Mucosa of stomach (tissue), 1 donor: Measurements from ENCODE around the gene CTDNEP1.

Experiments
- H3K27me3 ChIP-seq: one replicate; pipeline ENCODE4 v1.7.0; 2013; ENCODE audit warnings: mild to moderate bottlenecking, low read length; ENCODE audit not compliant: control insufficient read depth, insufficient read depth
- H3K36me3 ChIP-seq: one replicate; pipeline ENCODE4 v1.7.0; 2013; ENCODE audit warnings: low read length; ENCODE audit not compliant: control insufficient read depth, insufficient read depth
- H3K4me1 ChIP-seq: one replicate; pipeline ENCODE4 v1.7.0; 2013; ENCODE audit warnings: mild to moderate bottlenecking, low read length; ENCODE audit not compliant: control insufficient read depth, insufficient read depth
- H3K4me3 ChIP-seq: one replicate; pipeline ENCODE4 v1.7.0; 2013; ENCODE audit warnings: low read length
- H3K9ac ChIP-seq: one replicate; pipeline ENCODE4 v1.7.0; 2013; ENCODE audit warnings: mild to moderate bottlenecking, low read length, moderate library complexity
- H3K9me3 ChIP-seq: one replicate; pipeline ENCODE4 v1.7.0; 2013; ENCODE audit warnings: mild to moderate bottlenecking, low read length, moderate library complexity; ENCODE audit not compliant: control insufficient read depth
- donor health status: Pancreatic carcinoma.

The CTDNEP1 gene

DNA sequence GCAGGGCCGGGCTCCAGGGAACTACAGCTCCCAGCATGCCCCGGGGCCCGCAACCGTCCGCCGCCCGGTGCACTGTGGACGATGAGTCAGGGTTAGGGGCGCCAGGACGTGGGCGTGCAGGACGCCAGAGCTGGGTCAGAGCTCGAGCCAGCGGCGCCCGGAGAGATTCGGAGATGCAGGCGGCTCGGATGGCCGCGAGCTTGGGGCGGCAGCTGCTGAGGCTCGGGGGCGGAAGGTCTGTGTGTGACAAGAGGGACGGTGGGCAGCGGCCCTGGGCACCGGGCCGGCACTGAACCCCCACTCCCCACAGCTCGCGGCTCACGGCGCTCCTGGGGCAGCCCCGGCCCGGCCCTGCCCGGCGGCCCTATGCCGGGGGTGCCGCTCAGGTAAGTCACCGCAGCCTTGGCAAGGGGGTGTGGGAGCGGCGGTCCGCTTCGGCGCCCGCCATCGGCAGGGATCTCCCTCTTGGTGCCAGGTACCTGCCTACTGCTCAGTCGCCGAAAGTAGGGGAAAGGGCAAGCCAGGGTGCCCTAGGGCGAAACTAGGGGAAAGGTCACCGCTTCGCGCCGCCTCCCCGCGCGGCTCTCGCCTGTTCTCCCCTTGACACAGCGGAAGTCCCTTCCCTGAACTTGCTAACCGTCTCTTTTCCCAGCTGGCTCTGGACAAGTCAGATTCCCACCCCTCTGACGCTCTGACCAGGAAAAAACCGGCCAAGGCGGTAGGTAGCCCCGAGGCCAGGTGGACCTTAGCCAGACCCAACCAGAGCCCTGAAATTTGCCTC lies 31.5 kb downstream of the CTDNEP1 start, which contains the start of the genes ACADVL and DLG4:
Gene ACADVL, plus strand, starts transcription at position 127 of the 781 bp plus-strand sequence. Its CDS starts 47 bp downstream, at position 174.
Gene DLG4, minus strand, starts transcription at position 25 of the 781 bp plus-strand sequence.
- peak within 1 kb of the TSS; percentile 87 for H3K9ac ChIP-seq
- H3K9me3 ChIP-seq, result no peaks in the 10 kb centered on the region
- H3K27me3 ChIP-seq, result no peaks in the 10 kb centered on the region
- H3K4me3 ChIP-seq, result peak within 1 kb of the TSS; percentile 64
- H3K36me3 ChIP-seq, result peaks cover 24% of the 10 kb centered on the region
- H3K4me1 ChIP-seq, result peaks cover 33% of the 10 kb centered on the region

DNA sequence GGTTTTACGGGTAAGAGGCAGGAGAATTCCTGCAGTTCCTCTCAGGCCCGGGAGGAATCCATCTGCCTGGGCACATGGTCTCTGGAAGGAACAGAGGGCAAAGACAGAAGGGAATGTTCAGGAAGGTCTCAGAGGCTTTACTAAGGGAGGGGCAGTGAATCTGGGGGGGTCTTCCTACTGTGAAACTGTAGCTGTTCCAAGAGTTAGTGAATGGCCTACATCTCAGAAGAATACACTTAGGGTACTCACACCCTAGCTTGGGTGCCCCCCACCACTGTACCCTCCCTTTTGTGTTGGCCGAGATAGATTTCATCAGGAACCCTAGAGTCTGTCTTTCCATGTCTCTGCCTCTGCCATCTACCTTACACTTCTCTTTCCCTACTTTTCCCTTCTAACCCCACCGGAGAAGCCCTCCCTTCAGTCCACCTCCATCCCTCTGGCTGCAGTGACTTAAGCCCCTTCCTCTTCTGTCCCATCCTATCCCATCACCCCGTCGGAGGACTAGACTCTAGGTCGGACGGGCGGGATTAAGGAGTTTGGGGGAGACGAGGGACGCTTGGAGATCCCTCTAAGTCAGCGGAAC lies 32.2 kb downstream of the CTDNEP1 start:
- Histone ChIP-seq H3K4me1 (peaks cover 39% of the 10 kb centered on the region), H3K9me3 (no peaks in the 10 kb centered on the region), H3K9ac (peak overlapping the region; percentile 87), H3K4me3 (peak overlapping the region; percentile 64), H3K36me3 (peaks cover 23% of the 10 kb centered on the region), H3K27me3 (no peaks in the 10 kb centered on the region)

DNA sequence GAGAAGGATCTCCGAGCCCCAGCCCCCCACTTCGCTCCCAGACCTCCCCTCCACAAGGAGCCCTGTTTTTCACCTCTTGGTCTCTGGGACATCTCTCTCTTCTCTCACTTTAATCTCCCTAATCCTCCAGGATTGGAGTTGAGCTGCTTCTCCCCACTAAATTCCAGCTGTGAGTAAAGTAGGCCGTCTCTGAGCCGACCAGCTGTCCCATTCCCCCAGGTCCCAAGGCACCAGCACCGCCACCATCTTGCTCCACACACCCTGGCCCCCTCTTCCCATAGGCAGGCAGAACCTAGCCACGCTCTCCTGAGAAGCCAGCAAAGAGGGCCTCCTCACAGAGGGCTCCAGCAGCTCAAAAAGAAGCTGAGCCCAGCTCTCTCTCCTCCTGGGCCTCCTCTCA lies 32.8 kb downstream of the CTDNEP1 start:
- Histone ChIP-seq H3K36me3 (peaks cover 19% of the 10 kb centered on the region), H3K4me3 (no peak overlapping the region), H3K9me3 (no peaks in the 10 kb centered on the region), H3K4me1 (peaks cover 43% of the 10 kb centered on the region), H3K27me3 (no peaks in the 10 kb centered on the region), H3K9ac (no peak overlapping the region)

DNA sequence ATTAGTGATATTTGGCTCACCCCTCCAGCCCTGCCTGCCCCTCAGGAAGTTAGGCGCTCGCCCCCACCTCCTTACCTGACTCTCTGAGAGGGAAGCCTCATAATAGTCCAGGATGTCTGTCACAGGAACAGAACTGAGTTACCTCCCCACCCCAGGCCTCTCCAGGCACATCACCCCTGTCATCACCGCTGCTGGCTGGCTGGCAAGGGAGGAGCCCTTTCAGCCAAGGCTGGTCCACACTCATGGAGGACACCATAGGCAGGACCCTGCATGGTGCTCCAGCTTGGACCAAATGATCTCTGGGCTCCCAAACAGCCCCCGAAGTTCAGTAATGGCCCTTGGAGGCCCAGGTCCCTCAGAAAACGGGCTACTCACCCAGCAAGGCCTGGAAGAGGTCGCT lies 33.4 kb downstream of the CTDNEP1 start:
- no peak overlapping the region for H3K4me3 ChIP-seq
- H3K36me3 ChIP-seq, result peaks cover 15% of the 10 kb centered on the region
- H3K4me1 ChIP-seq, result peaks cover 46% of the 10 kb centered on the region
- peak overlapping the region; percentile 58 for H3K9ac ChIP-seq
- no peaks in the 10 kb centered on the region for H3K9me3 ChIP-seq
- H3K27me3 ChIP-seq, result no peaks in the 10 kb centered on the region

DNA sequence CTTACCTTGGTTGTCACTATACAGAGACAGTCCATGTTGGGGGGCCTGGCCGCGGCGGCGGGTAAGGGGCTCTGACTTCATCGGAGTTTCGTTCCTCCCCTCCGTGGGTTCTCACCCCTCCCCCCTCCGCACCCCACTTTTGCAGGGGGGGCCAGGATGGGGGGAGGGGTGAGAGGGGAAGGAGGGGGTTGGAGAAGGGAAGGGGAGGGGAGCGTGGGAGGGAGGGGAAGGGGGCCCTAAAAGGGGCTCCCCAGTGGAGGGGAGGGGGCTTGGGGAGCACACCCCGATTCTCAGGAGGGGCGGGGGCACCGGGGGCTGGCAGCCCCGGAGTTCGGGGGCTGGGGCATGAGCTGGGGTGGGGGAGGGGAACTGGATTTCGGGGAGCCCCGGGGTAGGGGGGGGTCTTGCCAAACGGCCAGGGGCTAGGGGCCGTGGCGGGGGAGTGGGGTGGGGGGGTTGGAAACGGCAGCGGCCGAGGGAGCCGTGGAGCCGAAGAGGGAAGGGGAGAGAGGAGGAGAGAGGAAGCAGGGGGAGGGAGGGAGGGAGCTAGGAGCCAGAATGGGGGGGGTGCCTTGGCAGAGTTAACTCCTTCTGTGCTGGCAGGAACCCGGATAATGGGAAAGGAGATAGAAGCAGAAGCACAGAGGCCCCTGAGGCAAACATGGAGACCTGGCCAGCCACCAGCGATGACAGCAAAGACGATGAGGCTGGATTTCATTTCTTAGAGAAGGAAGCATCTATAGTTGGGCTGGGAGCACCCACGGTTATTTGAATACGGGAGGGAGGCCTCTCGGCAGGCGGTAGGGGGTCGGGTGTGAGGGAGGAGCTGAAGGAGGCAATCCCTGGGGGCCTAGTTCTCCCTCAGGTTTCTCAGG lies 34.2 kb downstream of the CTDNEP1 start:
- peak overlapping the region; percentile 58 for H3K9ac ChIP-seq
- H3K27me3 ChIP-seq, result peaks cover 2% of the 10 kb centered on the region
- no peaks in the 10 kb centered on the region for H3K9me3 ChIP-seq
- H3K4me1 ChIP-seq, result peaks cover 46% of the 10 kb centered on the region
- peaks cover 7% of the 10 kb centered on the region for H3K36me3 ChIP-seq
- H3K4me3 ChIP-seq, result no peak overlapping the region

DNA sequence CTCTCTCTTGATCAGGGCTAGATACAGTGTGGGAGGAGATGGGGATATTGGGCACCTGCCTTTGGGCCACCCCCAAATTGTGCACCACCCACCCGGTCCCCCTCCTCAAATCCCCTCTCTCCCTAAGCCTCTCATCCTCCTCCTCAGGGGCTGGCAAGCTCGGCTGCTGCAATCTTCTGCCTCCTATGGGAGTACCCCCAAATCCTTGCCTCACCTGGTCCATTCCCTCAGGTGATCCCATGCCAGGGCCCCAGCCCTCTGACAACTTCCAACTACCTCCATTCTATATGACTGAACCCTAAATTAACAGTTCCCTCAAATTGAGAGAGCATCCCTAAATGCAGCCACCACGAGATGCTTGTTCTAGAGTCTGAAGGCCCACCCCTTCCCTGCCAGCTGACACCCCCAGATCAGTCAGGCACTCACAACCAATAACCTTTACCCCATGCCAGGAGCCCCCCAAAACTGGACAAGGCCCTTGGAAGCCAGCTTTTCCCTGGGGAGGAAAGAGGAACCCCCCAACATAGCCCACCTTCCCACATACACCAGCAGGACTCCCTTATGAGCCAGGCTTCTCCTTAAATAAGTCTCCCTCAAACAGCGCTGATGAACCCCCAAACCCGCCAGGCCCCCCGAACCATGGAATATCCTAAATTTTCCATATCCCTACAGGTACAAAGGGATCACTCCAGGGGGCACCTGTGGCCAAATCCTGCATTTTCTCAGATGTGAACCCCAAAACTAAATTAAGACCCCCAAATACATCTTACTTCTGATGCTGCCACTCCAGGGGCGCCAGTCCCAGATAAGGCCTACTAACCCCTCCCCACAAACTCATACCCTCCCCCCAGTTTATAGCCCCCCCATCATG lies 35.1 kb downstream of the CTDNEP1 start:
- no peaks in the 10 kb centered on the region for H3K9me3 ChIP-seq
- peak overlapping the region; percentile 2 for H3K9ac ChIP-seq
- peaks cover 42% of the 10 kb centered on the region for H3K4me1 ChIP-seq
- H3K27me3 ChIP-seq, result peaks cover 8% of the 10 kb centered on the region
- peaks cover 4% of the 10 kb centered on the region for H3K36me3 ChIP-seq
- H3K4me3 ChIP-seq, result no peak overlapping the region

DNA sequence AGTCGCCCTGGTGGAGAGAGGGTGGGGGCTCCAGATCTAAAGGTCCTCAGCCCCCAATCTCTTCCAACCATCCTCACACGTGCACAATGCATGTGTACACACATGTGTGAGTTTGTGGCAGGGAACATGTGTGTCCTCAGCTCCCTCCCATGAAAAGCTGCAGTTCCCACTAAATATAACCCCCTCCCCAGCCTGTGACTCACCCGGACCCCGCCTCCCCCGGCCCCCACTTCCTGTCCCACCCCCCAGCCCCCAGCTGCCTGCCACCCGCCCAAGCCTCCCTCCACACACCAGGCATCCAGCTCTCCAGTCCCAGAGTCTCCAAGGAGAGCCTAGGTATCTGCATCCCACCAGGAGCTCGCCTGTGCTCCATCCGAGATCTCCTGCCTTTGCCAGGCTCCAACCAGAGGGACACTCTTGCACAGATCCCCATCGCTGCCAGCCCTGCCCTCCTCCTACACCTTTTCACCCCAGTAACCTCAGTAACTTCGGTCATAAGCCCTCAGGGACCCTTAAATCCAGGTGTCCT lies 35.8 kb downstream of the CTDNEP1 start:
- no peak overlapping the region for H3K9ac ChIP-seq
- no peaks in the 10 kb centered on the region for H3K9me3 ChIP-seq
- H3K4me3 ChIP-seq, result no peak overlapping the region
- peaks cover 8% of the 10 kb centered on the region for H3K27me3 ChIP-seq
- H3K36me3 ChIP-seq, result no peaks in the 10 kb centered on the region
- H3K4me1 ChIP-seq, result peaks cover 34% of the 10 kb centered on the region

DNA sequence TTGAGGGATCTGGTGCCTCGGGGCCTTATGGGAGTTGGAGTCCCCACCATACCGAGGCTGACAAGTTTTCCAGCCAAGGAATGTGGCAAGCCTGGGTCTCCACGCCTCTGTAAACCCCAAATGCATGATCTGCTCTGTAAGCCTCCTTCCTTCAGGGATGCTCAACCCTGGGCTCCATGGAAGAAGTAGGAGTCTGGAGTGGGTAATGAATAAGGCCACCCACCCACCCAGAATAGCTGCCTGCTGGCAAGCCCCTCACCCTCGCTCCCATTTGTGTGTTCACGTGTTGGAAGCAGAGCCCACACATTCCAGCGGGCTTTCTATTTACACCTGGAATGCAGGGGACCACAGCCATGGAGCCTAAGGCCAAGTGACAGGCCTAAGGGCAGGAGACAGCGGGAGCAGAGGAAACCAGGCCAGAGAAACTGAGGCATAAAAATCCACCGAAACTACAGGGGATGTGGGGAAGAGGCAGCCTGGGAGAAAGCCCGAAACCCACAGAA lies 36.3 kb downstream of the CTDNEP1 start:
- H3K27me3 ChIP-seq, result peaks cover 8% of the 10 kb centered on the region
- no peaks in the 10 kb centered on the region for H3K9me3 ChIP-seq
- H3K9ac ChIP-seq, result no peak overlapping the region
- H3K4me3 ChIP-seq, result no peak overlapping the region
- no peaks in the 10 kb centered on the region for H3K36me3 ChIP-seq
- peaks cover 33% of the 10 kb centered on the region for H3K4me1 ChIP-seq

DNA sequence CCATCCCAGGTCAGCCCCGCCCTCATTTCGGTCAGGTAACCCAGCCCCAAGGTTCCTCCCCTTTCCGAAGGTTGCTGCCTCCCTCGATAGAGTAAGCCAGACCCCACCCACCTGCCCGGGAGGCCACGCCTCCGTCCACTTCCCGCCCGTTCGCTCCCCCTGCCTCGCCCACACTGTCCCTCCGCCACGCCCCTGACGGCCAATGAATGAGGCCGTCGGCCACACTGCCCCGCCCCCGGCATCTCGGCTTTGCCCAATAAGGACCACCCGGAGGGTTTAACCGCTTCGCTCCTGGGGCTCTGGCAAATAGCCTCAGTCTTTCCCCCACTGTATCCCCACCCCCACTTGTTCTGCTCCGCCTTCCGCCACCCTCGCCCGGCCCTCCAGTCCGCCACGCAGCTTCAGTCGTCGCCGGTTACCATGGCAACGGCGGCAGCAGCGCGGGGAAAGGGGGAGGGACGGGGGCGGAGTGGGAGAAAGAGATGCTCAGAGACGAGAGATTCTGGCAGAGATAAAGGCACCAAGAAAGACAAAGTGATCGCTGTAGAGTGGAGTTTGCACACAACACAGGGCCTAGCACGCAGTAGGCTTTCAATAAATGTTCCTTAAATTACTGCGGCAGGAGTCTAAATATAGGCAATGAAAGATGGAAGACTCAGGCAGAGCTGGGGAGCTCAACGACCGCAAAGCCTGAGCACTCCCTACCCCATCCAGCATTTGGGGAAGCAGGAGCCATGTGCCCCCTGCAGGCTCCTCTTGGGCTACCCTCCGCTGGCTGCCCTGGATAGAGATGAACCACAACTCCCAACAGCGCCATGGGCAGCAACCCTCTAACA lies 37.0 kb downstream of the CTDNEP1 start:
- peak overlapping the region; percentile 61 for H3K4me3 ChIP-seq
- peaks cover 31% of the 10 kb centered on the region for H3K4me1 ChIP-seq
- H3K27me3 ChIP-seq, result peaks cover 8% of the 10 kb centered on the region
- no peaks in the 10 kb centered on the region for H3K9me3 ChIP-seq
- H3K9ac ChIP-seq, result no peak overlapping the region
- no peaks in the 10 kb centered on the region for H3K36me3 ChIP-seq

DNA sequence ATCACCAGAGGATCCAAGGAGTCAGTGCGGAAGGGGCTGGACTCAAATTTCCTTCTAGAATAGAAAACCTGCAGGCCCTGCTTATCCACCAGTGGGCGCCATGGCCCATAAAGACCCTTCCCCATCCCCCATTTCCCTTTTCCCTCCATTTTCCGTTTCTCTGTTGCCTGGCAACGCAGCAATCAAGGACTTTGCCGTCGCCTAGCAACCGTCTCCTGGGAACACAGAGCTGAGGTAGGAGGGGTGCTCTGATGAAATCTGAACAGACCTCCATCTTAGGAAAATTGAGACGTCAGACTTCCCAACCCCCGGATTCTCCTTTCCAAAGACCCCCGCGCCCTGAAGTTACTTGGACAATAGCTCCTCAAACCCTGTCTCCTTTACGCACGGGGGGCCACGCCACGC lies 37.6 kb downstream of the CTDNEP1 start:
- Histone ChIP-seq H3K27me3 (peaks cover 8% of the 10 kb centered on the region), H3K36me3 (no peaks in the 10 kb centered on the region), H3K4me1 (peaks cover 29% of the 10 kb centered on the region), H3K4me3 (peak overlapping the region; percentile 61), H3K9ac (no peak overlapping the region), H3K9me3 (no peaks in the 10 kb centered on the region)
